Natural killer cell (primary cell): Measurements from ENCODE around the gene ATAD2B. TPM values are rescaled to one million over a fixed set of nuclear protein-coding genes. Genes with fewer than 3 reads are reported as not detected.
A peak's percentile ranks its signal among the peaks of the same experiment; 100 is the strongest.
"Not testable (repeated sequence)": the region's sequence is repeated elsewhere in the genome, so short reads cannot be mapped to it uniquely, and the experiment has no call there.

ENCODE experiments used
- ATAC-seq, 3 donors: fragments of 150-1000 bp in 2 of 3; fragments of 200-7000 bp in 1 of 3; cut with Tn5 transposase; 1 replicate in 1 of 3; 2 replicates in 2 of 3; pipeline ENCODE4 v1.10.0; 2021; ENCODE audit warnings: mild to moderate bottlenecking in 2 of 3, moderate library complexity in 2 of 3
- DNase-seq, 2 donors: peaks; one replicate each; pipeline versions ENCODE4 v3.0.0 to v3.0.0-alpha.2; 2013 to 2021; ENCODE audit warnings: mixed read lengths in 1 of 2
- H3K27ac ChIP-seq: one replicate; pipeline ENCODE4 v1.5.1; 2013; ENCODE audit warnings: mild to moderate bottlenecking, low read length
- H3K27me3 ChIP-seq: one replicate; pipeline ENCODE4 v1.6.1; 2013; ENCODE audit warnings: low read length; ENCODE audit not compliant: control insufficient read depth, insufficient read depth
- H3K36me3 ChIP-seq: one replicate; pipeline ENCODE4 v1.6.1; 2013; ENCODE audit warnings: low read length; ENCODE audit not compliant: control insufficient read depth, insufficient read depth
- H3K4me1 ChIP-seq: one replicate; pipeline ENCODE4 v1.6.1; 2013; ENCODE audit warnings: low read length; ENCODE audit not compliant: control insufficient read depth, insufficient read depth
- H3K4me3 ChIP-seq: one replicate; pipeline ENCODE4 v1.5.1; 2013; ENCODE audit warnings: low read length
- H3K9me3 ChIP-seq: one replicate; pipeline ENCODE4 v1.6.1; 2013; ENCODE audit warnings: low read length; ENCODE audit not compliant: control insufficient read depth, insufficient read depth
- H3K27ac Mint-ChIP-seq, 2 donors: one replicate each; pipeline ENCODE4 v1.8.0; 2022; ENCODE audit warnings: mild to moderate bottlenecking in 2 of 2, mixed read lengths in 2 of 2, moderate library complexity in 1 of 2
- H3K27me3 Mint-ChIP-seq, 2 donors: one replicate each; pipeline ENCODE4 v1.8.0; 2022; ENCODE audit warnings: low read depth in 2 of 2, mixed read lengths in 2 of 2
- H3K36me3 Mint-ChIP-seq: one replicate; pipeline ENCODE4 v1.8.0; 2022; ENCODE audit warnings: mixed read lengths
- H3K4me1 Mint-ChIP-seq, 2 donors: one replicate each; pipeline ENCODE4 v1.8.0; 2022; ENCODE audit warnings: mixed read lengths in 2 of 2
- H3K4me3 Mint-ChIP-seq: one replicate; pipeline ENCODE4 v1.8.0; 2022; ENCODE audit warnings: mild to moderate bottlenecking, moderate library complexity, mixed read lengths
- H3K9me3 Mint-ChIP-seq, 2 donors: one replicate each; pipeline ENCODE4 v1.8.0; 2022; ENCODE audit warnings: mixed read lengths in 2 of 2
- CTCF ChIP-seq: fragments of 200-600 bp; IDR thresholded peaks from one replicate; pipeline ENCODE4 v1.8.0; 2022; ENCODE audit warnings: antibody characterized with exemption
- WGBS: methylation state at CpG from one replicate; pipeline ENCODE4 v1.1.7; 2013; ENCODE audit warnings: missing lambda C conversion rate; ENCODE audit not compliant: insufficient coverage; 5-methylcytosine and 5-hydroxymethylcytosine counted together
- intact Hi-C: fragments of 100-400 bp; cut with micrococcal nuclease; formaldehyde crosslinking; loops from one replicate; pipeline ENCODE4 v1.14.2; 2022
- total RNA-seq, 4 donors: library from RNA; stranded (reverse); fragments of 120-200 nt in 1 of 4; gene quantifications; one replicate each; pipeline versions ENCODE4 v1.2.3 to v1.2.4, GENCODE V29; 2013 to 2022

ATAD2B gene
- total RNA-seq, 3 donors from 2014 or later (not counting 1 experiment from before 2014, with no cell fraction given): 71.5 to 85.7 (median 84.0) TPM

GRCh38 chr2:23734416-23734815, 192.5 kb downstream of the ATAD2B start:
- no peaks in the 10 kb centered on the region for H3K9me3 ChIP-seq
- intact Hi-C loops: no loop called here
- TF ChIP-seq CTCF: no peak
- no peaks in the 10 kb centered on the region for H3K4me1 ChIP-seq
- no peak for DNase-seq
- H3K27me3 Mint-ChIP-seq: no peaks in the 10 kb centered on the region
- no peak overlapping the region for H3K27ac ChIP-seq
- H3K4me1 Mint-ChIP-seq: peaks cover 11 to 16% of the 10 kb centered on the region in 2 donors
- peaks cover 6% of the 10 kb centered on the region for H3K36me3 Mint-ChIP-seq
- 83% methylated on average over 3 of the region's 3 CpGs for WGBS
- no peak overlapping the region for H3K4me3 Mint-ChIP-seq
- no peaks in the 10 kb centered on the region for H3K27me3 ChIP-seq
- ATAC-seq: no peak
- H3K4me3 ChIP-seq: no peak overlapping the region
- H3K36me3 ChIP-seq: peaks cover 2% of the 10 kb centered on the region
- peaks cover 2 to 3% of the 10 kb centered on the region in 2 donors for H3K9me3 Mint-ChIP-seq
- H3K27ac Mint-ChIP-seq: no peak overlapping the region

- H3K4me1 ChIP-seq, H3K4me3 ChIP-seq, H3K27ac ChIP-seq, ATAC-seq, intact Hi-C loops, H3K4me3 Mint-ChIP-seq, H3K27me3 ChIP-seq, H3K27me3 Mint-ChIP-seq, H3K27ac Mint-ChIP-seq, DNase-seq: not testable (repeated sequence)
- H3K4me1 Mint-ChIP-seq: peaks cover 7 to 29% of the 10 kb centered on the region in 2 donors
- peaks cover 11% of the 10 kb centered on the region for H3K9me3 ChIP-seq
- WGBS: 100% methylated on average over 3 of the region's 3 CpGs
- peaks cover 31% of the 10 kb centered on the region for H3K36me3 Mint-ChIP-seq
- H3K36me3 ChIP-seq: peaks cover 22% of the 10 kb centered on the region
- H3K9me3 Mint-ChIP-seq: peaks cover 6 to 13% of the 10 kb centered on the region in 2 donors
These were observed 203.9 kb downstream of the ATAD2B start for GRCh38 chr2:23723029-23723428.

GRCh38 chr2:23722255-23722654, 204.7 kb downstream of the ATAD2B start:
- no peak for TF ChIP-seq CTCF
- H3K27ac Mint-ChIP-seq: peak overlapping the region in 1 of 2 donors; percentile 16
- no peak overlapping the region for H3K4me3 ChIP-seq
- no peak overlapping the region for H3K27ac ChIP-seq
- ATAC-seq: no peak
- H3K36me3 Mint-ChIP-seq: peaks cover 31% of the 10 kb centered on the region
- H3K4me1 Mint-ChIP-seq: peaks cover 7 to 36% of the 10 kb centered on the region in 2 donors
- no peaks in the 10 kb centered on the region for H3K4me1 ChIP-seq
- H3K4me3 Mint-ChIP-seq: no peak overlapping the region
- WGBS: no CpG with 5 or more reads among the region's 3 CpGs
- H3K36me3 ChIP-seq: peaks cover 22% of the 10 kb centered on the region
- H3K9me3 ChIP-seq: peaks cover 11% of the 10 kb centered on the region
- no peak for DNase-seq
- H3K9me3 Mint-ChIP-seq: peaks cover 6 to 13% of the 10 kb centered on the region in 2 donors
- no peaks in the 10 kb centered on the region for H3K27me3 Mint-ChIP-seq
- no peaks in the 10 kb centered on the region for H3K27me3 ChIP-seq
- intact Hi-C loops: no loop called here

- Mint-ChIP-seq H3K4me3 (no peak overlapping the region), H3K36me3 (peaks cover 31% of the 10 kb centered on the region), H3K27me3 (no peaks in the 10 kb centered on the region), H3K27ac (no peak overlapping the region), H3K4me1 (peaks cover 7 to 44% of the 10 kb centered on the region in 2 donors), H3K9me3 (peaks cover 6 to 13% of the 10 kb centered on the region in 2 donors)
- Histone ChIP-seq H3K27me3 (no peaks in the 10 kb centered on the region), H3K4me1 (no peaks in the 10 kb centered on the region), H3K27ac (no peak overlapping the region), H3K9me3 (peaks cover 11% of the 10 kb centered on the region), H3K4me3 (no peak overlapping the region), H3K36me3 (peaks cover 22% of the 10 kb centered on the region)
- WGBS: 100% methylated on average over 2 of the region's 2 CpGs
- intact Hi-C loops: no loop called here
- no peak for DNase-seq
- no peak for TF ChIP-seq CTCF
- no peak for ATAC-seq
These were observed 205.5 kb downstream of the ATAD2B start for GRCh38 chr2:23721454-23721826.
